ENCODE data around the gene NME4.

DNA sequence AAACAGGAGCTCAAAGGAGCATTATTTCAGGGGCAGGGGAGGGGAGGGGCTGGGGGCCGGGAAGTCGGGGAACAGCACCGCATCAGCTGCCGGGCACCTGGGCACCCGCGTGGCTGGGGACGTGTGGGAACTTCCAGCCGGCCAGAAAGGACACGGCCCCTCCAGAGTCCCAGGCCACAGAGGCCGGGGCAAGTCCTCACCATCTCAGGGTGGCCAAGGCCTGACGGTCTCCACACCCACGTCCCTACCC is 16.3 kb upstream of the NME4 start:
- TF ChIP-seq, protein P1, sequence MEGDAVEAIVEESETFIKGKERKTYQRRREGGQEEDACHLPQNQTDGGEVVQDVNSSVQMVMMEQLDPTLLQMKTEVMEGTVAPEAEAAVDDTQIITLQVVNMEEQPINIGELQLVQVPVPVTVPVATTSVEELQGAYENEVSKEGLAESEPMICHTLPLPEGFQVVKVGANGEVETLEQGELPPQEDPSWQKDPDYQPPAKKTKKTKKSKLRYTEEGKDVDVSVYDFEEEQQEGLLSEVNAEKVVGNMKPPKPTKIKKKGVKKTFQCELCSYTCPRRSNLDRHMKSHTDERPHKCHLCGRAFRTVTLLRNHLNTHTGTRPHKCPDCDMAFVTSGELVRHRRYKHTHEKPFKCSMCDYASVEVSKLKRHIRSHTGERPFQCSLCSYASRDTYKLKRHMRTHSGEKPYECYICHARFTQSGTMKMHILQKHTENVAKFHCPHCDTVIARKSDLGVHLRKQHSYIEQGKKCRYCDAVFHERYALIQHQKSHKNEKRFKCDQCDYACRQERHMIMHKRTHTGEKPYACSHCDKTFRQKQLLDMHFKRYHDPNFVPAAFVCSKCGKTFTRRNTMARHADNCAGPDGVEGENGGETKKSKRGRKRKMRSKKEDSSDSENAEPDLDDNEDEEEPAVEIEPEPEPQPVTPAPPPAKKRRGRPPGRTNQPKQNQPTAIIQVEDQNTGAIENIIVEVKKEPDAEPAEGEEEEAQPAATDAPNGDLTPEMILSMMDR (conservative IDR thresholded peaks at IDR 0.05; ENCODE audit: low read length), result no peak
- TF ChIP-seq EZH2phosphoT487 (IDR thresholded peaks at IDR 0.05; ENCODE audit: borderline replicate concordance, low read depth, low read length), result no peak

Measured in OCI-LY7 (cell line).